C4-2B (cell line): ENCODE results near the gene CCL24.
"Not testable (repeated sequence)": the region's sequence is repeated elsewhere in the genome, so short reads cannot be mapped to it uniquely, and the experiment has no call there.

Source experiments
- H3K27ac ChIP-seq: fragments of 450-650 bp; 2 replicates; pipeline ENCODE4 v1.5.1; 2017
- ZFX ChIP-seq: fragments of 450-650 bp; IDR thresholded peaks from 2 replicates; pipeline ENCODE4 v1.6.1; 2017
- TF ChIP-seq, protein P1 (sequence below): fragments of 450-650 bp; conservative IDR thresholded peaks from 2 replicates; pipeline ENCODE4 v1.5.1; 2017; ENCODE audit warnings: mild to moderate bottlenecking

The CCL24 gene

DNA sequence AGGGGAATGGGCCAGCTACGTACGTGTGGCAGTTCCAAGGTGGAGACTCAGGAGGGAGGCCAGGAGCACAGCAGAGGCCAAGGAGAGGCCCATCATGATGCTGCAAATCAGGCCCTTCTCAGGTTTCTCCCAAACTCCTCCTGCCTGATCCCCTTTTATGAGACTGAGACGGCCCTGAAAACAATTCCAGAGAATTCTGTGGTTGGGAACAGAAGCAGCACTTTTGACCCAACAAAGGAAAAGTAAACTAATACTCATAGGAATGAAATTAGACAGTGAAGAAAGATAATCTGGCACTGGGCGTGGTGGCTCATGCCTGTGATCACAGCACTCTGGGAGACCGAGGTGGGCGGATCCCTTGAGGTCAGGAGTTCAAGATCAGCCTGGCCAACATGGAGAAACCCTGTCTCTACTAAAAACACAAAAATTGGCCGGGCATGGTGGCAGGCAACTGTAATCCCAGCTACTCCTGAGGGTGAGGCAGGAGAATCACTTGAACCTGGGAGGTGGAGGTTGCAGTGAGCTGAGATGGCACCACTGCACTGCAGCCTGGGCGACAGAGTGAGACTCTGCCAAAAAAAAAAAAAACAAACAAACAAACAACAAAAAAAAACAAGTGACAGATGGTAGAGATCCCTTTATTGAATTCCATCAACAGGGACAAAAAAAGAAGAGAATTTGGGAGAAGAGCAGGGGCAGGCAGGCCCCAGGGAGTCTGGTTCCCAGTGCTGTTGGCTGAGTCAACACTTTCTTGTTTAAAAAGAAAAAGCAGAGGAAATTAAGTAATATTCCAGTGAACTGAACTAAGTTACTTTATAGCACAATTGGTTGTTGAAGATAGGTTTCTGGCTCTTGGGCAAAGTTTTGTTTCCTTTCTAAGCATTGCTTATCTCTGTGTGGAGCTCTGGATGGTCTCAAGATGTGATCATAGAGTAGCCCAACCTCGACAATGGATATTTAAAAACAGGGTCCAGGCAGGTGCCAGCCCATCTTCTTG lies 41.2 kb downstream of the CCL24 start, which contains the start of gene CCL26:
CCL26 (minus strand) TSS at position 131 of the 997 bp plus-strand sequence; CDS start at position 96, 35 bp downstream.
- no peak within 1 kb of the TSS for H3K27ac ChIP-seq
- TF ChIP-seq ZFX = no peak
- TF ChIP-seq, protein P1, sequence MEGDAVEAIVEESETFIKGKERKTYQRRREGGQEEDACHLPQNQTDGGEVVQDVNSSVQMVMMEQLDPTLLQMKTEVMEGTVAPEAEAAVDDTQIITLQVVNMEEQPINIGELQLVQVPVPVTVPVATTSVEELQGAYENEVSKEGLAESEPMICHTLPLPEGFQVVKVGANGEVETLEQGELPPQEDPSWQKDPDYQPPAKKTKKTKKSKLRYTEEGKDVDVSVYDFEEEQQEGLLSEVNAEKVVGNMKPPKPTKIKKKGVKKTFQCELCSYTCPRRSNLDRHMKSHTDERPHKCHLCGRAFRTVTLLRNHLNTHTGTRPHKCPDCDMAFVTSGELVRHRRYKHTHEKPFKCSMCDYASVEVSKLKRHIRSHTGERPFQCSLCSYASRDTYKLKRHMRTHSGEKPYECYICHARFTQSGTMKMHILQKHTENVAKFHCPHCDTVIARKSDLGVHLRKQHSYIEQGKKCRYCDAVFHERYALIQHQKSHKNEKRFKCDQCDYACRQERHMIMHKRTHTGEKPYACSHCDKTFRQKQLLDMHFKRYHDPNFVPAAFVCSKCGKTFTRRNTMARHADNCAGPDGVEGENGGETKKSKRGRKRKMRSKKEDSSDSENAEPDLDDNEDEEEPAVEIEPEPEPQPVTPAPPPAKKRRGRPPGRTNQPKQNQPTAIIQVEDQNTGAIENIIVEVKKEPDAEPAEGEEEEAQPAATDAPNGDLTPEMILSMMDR = no peak

DNA sequence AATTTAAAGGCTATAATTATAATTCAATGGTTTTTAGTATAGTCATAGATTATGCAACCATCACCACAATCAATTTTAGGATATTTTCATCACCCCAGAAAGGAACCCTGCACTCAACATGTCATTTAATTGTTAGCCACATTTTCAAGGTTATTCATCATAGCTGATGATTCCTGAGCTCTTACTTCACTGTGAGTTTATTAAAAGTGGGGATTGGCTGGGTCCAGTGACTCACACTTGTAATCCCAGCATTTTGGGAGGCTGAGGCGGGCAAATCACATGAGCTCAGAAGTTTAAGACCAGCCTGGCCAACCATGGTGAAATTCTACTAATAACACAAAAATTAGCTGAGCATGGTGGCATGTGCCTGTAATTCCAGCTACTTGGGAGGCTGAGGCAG lies 42.4 kb downstream of the CCL24 start:
- no peak overlapping the region for H3K27ac ChIP-seq
- TF ChIP-seq, protein P1 = no peak
- TF ChIP-seq ZFX = no peak

DNA sequence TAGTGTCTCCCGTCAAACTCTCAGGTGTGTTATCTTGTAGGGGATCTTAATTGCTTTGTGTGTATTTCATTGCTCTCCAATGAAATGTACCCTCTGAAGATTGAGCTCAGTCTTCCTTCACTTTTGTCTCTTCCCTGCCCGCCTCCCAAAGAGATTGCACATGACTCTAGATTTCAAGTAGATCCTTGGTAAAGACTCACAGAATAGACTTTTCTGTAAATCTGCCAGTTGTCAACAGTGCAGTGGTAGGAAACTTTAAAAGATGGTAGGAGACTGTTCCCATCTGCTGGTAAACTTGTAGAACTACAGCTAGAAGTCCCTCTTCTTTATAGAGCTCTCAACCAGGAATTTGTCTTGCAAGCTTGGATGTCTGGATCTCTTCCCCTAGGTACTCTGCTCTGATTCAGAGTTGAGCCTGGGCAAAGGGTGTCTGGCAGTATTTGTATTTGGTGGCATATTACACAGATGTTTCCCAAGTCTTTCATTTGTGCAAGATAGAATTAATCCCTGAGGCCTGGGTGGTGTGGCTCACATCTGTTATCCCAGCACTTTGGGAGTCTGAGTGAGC lies 51.2 kb downstream of the CCL24 start:
- TF ChIP-seq, protein P1 = peak; percentile 89
- no peak for TF ChIP-seq ZFX
- H3K27ac ChIP-seq = no peak overlapping the region

DNA sequence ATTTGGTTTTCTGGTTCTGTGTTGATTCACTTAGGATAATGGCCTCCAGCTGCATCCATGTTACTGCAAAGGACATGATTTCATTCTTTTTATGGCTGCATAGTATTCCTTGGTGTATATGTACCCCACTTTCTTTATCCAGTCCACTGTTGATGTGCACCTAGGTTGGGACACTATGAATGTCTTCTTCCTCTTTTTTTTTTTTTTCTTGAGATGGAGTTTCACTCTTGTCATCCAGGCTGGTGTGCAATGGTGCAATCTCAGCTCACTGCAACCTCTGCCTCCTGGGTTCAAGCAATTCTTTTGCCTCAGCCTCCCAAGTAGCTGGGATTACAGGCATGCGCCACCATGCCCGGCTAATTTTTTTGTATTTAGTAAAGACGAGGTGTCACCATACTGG lies 51.8 kb downstream of the CCL24 start:
- H3K27ac ChIP-seq = not testable (repeated sequence)
